ENCODE measurements around the gene RBPJ. TPM values are rescaled to one million over a fixed set of nuclear protein-coding genes. Genes with fewer than 3 reads are reported as not detected.

RBPJ gene
- total RNA-seq, 1 donor from 2014 or later = 120 TPM

- Histone ChIP-seq H3K36me3 (no peaks in the 10 kb centered on the region), H2AFZ (replicated peaks) (no peak overlapping the region), H3F3A (ENCODE audit: low read depth) (peaks cover 5% of the 10 kb centered on the region), H3K27ac (no peak overlapping the region), H3K9me3 (ENCODE audit: low read depth) (no peaks in the 10 kb centered on the region), H4K20me1 (ENCODE audit: low read depth) (no peaks in the 10 kb centered on the region), H3K9ac (no peak overlapping the region), H3K4me1 (peaks cover 4% of the 10 kb centered on the region), H3K4me3 (no peak overlapping the region), H3K79me2 (ENCODE audit: low read depth) (no peaks in the 10 kb centered on the region), H3K4me2 (no peak overlapping the region), H3K27me3 (peaks cover 9% of the 10 kb centered on the region)
- Mint-ChIP-seq H3K9me3 (no peaks in the 10 kb centered on the region), H3K27me3 (ENCODE audit: insufficient read depth, low read depth) (peaks cover 3% of the 10 kb centered on the region), H3K4me1 (peaks cover 11% of the 10 kb centered on the region), H3K36me3 (no peaks in the 10 kb centered on the region), H3K27ac (no peak overlapping the region), H3K4me3 (no peak overlapping the region)
- TF ChIP-seq EZH2phosphoT487 (IDR thresholded peaks at IDR 0.05) (no peak), CTCF (IDR thresholded peaks at IDR 0.05) (no peak), EZH2 (IDR thresholded peaks at IDR 0.05) (no peak)
- DNase-seq (ENCODE audit: low spot score) = no peak
These were observed 163.3 kb downstream of the RBPJ start for GRCh38 chr4:26484032-26484515.

- H3F3A ChIP-seq (ENCODE audit: low read depth) = peaks cover 10% of the 10 kb centered on the region
- H3K27me3 ChIP-seq = peaks cover 9% of the 10 kb centered on the region
- H4K20me1 ChIP-seq (ENCODE audit: low read depth) = no peaks in the 10 kb centered on the region
- H3K4me3 Mint-ChIP-seq = no peak overlapping the region
- H3K4me1 ChIP-seq = peaks cover 8% of the 10 kb centered on the region
- no peak overlapping the region for H3K27ac Mint-ChIP-seq
- peaks cover 5% of the 10 kb centered on the region for H3K27me3 Mint-ChIP-seq (ENCODE audit: insufficient read depth, low read depth)
- H3K9ac ChIP-seq = no peak overlapping the region
- no peaks in the 10 kb centered on the region for H3K9me3 Mint-ChIP-seq
- no peak overlapping the region for H2AFZ ChIP-seq (replicated peaks)
- no peaks in the 10 kb centered on the region for H3K79me2 ChIP-seq (ENCODE audit: low read depth)
- no peak overlapping the region for H3K27ac ChIP-seq
- H3K4me3 ChIP-seq = no peak overlapping the region
- TF ChIP-seq EZH2 (IDR thresholded peaks at IDR 0.05) (no peak), CTCF (IDR thresholded peaks at IDR 0.05) (no peak), EZH2phosphoT487 (IDR thresholded peaks at IDR 0.05) (no peak)
- H3K36me3 Mint-ChIP-seq = no peaks in the 10 kb centered on the region
- no peak overlapping the region for H3K4me2 ChIP-seq
- no peaks in the 10 kb centered on the region for H3K9me3 ChIP-seq (ENCODE audit: low read depth)
- no peak for DNase-seq (ENCODE audit: low spot score)
- no peaks in the 10 kb centered on the region for H3K36me3 ChIP-seq
- peaks cover 15% of the 10 kb centered on the region for H3K4me1 Mint-ChIP-seq
These were observed 163.7 kb downstream of the RBPJ start for GRCh38 chr4:26484516-26484915.

Other genes starting within 250 kb of the RBPJ start
- not detected in 2 replicates for gene CCKAR, start 169.5 kb downstream of the RBPJ start, total RNA-seq (ENCODE audit: low replicate concordance)